SHP77 treated with DMSO at 0.1 percent for 48 hours (cell line): ENCODE measurements around the gene TSPAN4.
A peak's percentile ranks its signal among the peaks of the same experiment; 100 is the strongest.

Source experiments
- DNase-seq: peaks from one replicate; lab custom pipeline; 2025; lab: John Stamatoyannopoulos, UW

TSPAN4 gene

GRCh38 chr11:824292-824880, 18.3 kb upstream of the TSPAN4 start:
- DNase-seq, result peak; percentile 45

GRCh38 chr11:824942-825341, 17.7 kb upstream of the TSPAN4 start:
- DNase-seq, result no peak

- no peak for DNase-seq
Measured at GRCh38 chr11:825366-826226, 17.1 kb upstream of the TSPAN4 start.

- DNase-seq, result no peak
Measured at GRCh38 chr11:826227-826621, 16.4 kb upstream of the TSPAN4 start.

GRCh38 chr11:826836-827145, 15.9 kb upstream of the TSPAN4 start:
- no peak for DNase-seq

- no peak for DNase-seq
Measured at GRCh38 chr11:827146-827896, 15.3 kb upstream of the TSPAN4 start.

- no peak for DNase-seq
Measured at GRCh38 chr11:827897-828192, 14.8 kb upstream of the TSPAN4 start, which contains the start of gene CRACR2B. CRACR2B (plus strand) TSS chr11:827919; CDS start chr11:828608, 689 bp downstream.

- no peak for DNase-seq
Measured at GRCh38 chr11:828506-829175, 14.0 kb upstream of the TSPAN4 start.

- DNase-seq, result no peak
Measured at GRCh38 chr11:829176-829846, 13.3 kb upstream of the TSPAN4 start.

- no peak for DNase-seq
Measured at GRCh38 chr11:829847-830294, 12.8 kb upstream of the TSPAN4 start.

GRCh38 chr11:830295-831117, 12.1 kb upstream of the TSPAN4 start:
- DNase-seq, result no peak

GRCh38 chr11:831118-831864, 11.4 kb upstream of the TSPAN4 start:
- no peak for DNase-seq

- DNase-seq, result no peak
Measured at GRCh38 chr11:831961-832528, 10.6 kb upstream of the TSPAN4 start.

GRCh38 chr11:832529-833113, 10.0 kb upstream of the TSPAN4 start, which contains the start of gene CD151:
CD151 (plus strand) TSS chr11:832952; CDS start chr11:836070, 3,118 bp downstream.
- no peak for DNase-seq

- DNase-seq, result no peak
Measured at GRCh38 chr11:833114-833791, 9.4 kb upstream of the TSPAN4 start.

- DNase-seq, result no peak
Measured at GRCh38 chr11:833849-834311, 8.8 kb upstream of the TSPAN4 start.

- DNase-seq, result no peak
Measured at GRCh38 chr11:834371-835316, 8.0 kb upstream of the TSPAN4 start.

GRCh38 chr11:836274-836673, 6.4 kb upstream of the TSPAN4 start:
- no peak for DNase-seq
